CD4-positive, alpha-beta T cell treated with Interleukin-6 at 100 ng/mL for 8 hours (primary cell): ENCODE measurements around the gene SNAPC2.
"Not testable (repeated sequence)": the region's sequence is repeated elsewhere in the genome, so short reads cannot be mapped to it uniquely, and the experiment has no call there.

Experiments
- DNase-seq: peaks from one replicate; pipeline ENCODE4 v3.0.0-alpha.2; 2020; ENCODE audit warnings: mixed read lengths, low spot score

SNAPC2 gene

DNA sequence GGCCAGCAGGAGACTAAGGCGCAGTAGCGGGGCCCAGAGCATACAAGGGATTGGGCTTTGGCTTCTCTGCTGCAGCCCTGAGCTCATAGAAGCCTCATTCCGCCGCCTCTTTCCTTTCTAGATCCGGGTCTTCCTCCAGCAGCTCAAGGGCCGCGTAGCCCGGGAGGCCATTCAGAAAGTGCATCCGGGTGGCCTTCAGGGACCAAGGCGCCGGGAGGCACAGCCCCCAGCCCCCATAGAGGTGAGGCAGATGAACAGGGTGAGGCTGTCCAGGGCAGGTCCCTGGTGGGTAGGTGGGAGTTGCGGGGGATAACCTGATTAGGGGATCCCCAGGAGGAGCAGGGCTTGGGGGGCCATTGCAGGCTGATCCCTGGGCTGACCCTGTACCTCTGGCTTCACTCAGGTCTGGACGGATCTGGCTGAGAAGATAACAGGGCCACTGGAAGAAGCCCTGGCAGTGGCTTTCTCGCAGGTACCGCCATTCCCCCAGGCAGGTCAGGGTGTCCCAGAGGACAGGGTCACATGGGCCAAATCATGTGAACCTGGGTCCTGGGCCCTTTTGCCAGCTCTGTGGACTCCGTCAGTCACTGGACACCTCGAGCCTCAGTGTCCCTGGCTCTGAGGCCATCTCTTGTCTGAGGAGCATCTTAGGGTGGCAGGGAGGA is 1.3 kb downstream of the SNAPC2 start:
- no peak for DNase-seq

DNA sequence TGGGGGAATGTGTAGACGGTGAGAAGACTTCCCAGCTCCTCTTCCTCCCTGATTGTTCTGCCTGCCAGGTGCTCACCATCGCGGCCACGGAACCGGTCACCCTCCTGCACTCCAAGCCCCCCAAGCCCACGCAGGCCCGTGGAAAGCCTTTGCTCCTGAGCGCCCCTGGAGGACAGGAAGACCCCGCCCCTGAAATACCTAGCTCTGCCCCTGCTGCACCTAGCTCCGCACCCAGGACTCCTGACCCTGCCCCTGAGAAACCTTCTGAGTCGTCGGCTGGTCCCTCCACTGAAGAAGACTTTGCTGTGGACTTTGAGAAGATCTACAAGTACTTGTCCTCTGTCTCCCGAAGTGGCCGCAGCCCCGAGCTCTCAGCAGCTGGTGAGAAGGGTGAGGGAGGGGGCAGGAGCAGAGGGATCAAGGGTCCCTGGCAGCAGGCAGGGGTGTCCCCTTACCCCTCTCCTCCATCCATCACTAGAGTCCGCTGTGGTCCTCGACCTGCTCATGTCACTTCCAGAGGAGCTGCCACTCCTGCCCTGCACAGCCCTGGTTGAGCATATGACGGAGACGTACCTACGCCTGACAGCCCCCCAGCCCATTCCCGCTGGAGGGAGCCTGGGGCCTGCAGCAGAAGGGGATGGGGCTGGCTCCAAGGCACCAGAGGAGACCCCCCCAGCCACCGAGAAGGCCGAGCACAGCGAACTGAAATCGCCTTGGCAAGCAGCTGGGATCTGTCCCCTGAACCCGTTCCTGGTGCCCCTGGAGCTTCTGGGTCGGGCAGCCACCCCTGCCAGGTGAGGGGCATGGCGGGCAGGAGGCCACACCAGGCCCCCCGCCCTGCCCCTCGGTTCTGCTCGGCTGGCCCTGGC is 2.1 kb downstream of the SNAPC2 start:
- DNase-seq = no peak

DNA sequence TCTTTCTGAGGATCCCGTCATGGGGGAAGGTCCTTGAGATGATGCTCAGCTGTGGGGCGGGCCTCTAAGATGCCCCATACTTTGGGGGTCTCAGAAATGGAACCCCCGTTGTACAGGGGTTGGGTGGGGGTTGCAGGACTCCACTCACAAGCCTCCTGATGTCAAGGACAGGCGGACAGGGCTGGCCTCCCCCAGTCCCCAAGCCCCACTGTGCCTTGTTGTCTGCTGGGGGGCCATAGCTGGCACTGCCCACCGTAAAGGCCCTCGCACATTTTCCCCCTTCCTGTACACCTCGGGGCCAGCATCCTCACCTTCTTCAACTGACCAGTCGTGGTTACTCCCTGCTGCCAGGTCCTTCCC is 2.7 kb downstream of the SNAPC2 start:
- no peak for DNase-seq

DNA sequence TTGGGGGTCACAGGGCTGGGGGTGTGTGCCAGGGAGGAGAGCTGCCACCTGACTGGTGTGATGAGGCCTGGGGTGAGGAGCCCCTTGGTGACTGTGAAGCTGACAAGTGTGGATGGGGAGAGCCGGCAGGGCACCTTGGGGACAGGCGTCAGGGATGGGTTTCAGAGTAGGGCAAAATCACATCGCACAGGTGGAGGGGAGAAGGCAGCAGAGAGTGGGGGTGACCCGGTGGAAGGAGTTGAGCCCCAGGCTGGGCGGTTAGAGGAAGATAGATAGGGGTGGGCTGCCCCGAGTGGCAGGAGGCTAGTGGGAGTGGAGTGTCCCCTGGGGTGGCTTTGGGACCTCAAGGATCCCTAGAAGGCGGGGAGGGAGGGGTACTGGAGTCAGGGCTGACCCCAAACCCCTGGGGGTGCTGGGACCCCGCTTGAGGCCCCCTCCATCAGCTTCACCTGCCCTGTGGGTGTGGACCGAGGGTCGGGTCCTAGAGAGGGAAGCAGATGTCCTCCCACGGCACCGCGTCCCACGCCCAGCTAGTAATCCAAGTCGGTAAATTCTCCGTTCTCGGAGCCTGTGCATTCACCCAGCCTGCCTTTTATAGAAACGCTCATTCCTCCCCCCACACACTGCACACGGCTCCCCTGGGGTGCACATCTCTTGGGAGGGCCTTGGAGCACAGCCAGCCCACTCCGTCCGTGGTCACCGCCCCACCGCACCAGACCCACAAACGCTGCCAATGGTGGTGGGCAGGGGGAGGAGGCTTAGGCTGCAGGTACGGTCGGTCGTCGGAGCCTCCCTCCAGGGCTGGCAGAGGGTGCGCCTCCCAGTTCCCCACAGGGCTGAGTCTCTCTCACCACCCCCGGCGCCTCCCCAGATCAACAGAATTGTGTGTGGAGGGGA is 3.4 kb downstream of the SNAPC2 start:
- no peak for DNase-seq

DNA sequence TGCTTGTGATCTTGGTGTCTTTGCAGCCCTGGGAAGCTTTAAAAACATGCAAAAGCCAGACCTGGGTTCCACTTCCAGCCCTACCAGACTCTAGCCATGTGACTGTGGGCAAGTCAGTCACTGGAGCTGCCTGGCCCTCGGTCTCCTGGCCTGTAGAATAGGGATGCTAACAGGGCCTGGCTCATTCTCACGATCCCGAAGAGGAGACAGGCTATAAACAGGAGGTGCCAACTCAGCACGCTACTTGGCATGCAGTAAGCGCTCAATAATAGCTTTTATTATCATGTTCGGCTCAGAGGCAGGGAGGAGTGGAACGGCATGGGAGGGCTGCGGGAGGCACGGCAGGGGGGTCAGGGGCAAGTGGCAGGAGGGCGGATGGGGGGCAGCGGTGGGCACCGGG is 4.1 kb downstream of the SNAPC2 start:
- no peak for DNase-seq

DNA sequence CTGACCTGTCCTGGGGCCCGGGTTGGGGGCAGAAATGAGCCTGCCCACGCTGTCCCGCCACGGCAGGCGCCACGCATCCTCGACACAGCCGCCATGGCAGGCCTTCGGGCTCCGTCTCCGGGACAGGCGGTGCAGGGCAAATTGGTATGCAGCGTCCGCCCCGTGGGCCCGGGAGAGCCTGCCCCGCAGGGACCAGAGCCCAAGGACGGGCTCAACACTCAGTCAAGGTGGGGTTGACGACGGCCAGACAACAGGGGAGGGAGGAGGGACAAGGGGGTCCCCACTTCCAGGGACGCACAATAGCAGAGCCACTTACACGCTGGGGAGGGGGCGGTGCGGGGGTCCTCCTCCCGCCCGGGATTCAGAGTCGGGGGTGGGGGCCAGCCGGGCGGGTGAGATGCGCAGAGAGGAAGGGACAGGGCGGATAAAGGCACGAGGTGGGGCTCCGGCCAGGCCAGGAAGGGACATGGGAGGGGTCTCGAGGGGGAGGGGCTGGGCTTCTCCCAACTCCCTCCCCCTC is 4.6 kb downstream of the SNAPC2 start:
- no peak for DNase-seq

DNA sequence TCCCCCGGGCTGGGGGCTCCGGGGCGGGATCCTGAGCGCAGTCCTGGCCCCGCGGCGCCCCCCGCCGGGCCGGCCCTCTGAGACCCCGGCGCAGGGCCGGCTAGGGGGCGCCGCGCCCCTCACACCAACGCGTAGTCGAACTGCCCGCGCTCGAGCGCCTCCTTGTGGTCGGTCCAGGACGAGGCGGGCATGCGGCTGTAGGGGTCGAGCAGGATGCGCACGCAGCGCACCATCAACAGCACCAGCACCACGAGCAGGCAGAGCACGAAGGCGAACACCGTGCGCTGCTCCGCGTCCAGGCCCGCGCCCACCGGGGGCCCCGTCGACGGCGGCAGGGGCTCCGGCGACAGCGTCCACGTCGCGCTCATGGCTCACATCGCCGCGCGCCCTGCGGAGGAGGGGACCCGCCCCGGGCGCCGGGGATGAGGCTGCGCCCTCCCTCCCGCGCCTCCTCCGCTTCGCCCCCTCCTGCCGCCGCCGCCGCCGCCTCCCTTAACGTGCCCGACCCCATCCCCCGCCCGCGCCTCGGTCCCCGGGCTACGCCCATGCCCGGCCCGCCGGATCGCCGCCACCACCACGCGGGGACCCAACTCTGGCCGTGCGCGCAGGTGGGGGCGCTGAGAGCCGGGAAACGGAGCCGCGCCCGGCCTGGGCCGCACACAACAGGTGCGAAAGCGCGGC is 5.2 kb downstream of the SNAPC2 start:
- DNase-seq = peak; percentile 64

DNA sequence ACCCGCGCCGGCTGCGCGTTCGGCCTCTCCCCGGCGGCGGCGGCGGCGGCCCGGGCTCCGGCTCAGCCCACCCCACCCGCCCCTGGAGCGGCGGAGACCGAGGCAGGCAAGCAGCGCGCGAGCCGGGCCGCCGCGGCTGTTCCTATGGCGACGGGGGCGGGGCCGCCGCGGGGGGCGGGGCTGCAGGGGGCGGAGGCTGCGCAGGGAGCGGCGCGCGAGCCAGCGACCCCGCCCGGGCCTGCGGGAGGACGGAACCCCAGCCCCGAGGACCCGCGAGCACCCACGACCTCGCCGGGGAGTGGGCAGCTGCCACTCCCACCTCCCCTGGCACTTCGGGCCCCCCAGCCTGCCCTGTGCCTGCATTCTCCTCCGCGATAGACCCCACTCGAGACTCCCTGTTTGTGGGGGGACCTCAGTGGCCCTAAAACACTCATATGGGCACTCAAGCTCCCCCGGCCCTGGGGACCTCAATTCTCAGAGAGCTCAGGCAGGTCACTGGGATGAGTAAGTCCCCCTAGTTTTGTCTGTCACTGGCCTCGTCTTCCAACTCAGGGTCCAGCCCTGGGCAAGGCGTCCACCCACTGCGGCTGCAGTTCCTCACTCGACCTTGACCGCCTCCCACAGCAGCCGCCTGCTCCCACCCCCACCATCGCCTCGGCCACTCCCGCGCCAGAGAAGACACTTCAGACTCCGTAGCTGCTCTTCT is 6.0 kb downstream of the SNAPC2 start, which contains the start of gene CTXN1:
Gene CTXN1, minus strand, starts transcription at position 115 of the 706 bp plus-strand sequence. CDS start 597 bp downstream, outside the sequence.
- DNase-seq = peak; percentile 62

DNA sequence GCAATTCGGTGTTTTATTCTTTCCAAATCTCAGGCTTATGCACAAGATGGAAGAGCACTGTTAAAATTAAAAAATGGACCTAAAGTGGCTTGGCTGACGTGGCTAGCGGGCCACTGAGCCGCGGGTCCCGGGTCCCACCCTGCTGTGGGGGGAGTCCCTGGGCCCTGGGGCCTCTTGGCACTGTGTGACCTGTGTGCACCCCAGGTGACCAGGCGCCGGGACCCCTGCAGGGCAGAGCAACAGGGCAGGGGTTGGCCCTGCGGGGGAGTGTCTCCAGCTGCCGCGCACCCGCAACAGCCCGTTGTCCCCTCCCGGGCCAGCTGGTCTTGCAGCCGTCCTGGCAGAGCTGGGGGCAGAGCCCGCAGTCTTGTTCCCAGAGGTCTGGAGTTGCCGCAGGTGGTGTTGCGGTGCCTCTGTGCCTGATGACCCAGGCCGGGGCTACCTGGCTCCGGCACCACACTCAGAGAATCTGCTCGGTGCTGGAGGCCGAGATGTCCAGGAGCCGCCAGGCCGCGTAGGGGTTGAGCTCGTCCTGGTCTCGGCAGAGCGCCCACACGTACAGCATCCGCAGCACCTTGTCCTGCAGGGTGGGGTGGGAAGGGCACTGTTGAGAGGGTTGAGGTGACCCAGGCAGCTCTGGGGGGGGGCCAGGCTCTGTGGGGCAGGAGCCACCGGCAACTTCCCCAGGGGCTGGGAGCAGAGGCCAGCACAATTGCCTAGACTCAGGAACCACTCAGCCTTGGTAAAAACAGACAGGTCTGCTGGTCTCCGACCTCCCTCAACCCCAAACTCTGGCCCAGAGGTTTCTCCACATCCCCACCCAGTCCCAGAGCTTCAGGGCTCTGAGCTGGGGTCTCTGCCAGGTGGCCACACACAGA is 6.8 kb downstream of the SNAPC2 start:
- no peak for DNase-seq

DNA sequence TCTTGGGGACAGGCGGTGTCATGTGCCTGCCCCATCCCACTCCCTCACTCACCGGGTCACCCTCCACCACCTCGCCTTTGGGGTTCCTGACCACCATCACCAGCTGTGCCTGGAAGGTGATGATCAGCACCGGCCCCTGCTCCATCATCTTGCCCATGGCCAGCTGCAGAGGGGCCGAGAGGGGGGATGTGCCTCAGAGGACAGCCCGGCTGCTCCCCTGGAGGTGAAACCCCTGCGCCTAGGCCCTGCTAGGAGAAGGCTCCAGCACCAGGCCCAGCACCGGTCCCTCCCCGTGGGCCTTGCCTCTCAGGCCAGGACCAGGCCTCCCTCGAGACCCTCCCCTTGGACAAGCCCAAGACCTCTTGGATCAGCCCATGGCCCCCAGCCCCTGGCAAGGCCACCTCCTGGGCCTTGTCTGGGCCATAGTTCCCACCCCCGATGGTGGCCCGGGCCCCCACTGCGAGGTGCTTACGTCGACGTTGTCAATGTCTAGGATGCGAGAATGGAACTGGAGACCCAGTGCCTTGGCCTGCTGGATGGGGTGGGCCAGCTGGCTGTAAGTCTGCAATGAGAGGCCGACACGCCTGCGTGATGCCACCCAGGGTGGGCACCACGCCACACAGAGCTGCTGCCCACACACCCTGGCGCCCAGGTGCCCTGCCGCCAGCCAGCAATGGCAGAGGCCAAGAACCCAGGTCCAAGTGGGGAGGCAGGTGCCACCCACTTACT is 7.6 kb downstream of the SNAPC2 start:
- no peak for DNase-seq

DNA sequence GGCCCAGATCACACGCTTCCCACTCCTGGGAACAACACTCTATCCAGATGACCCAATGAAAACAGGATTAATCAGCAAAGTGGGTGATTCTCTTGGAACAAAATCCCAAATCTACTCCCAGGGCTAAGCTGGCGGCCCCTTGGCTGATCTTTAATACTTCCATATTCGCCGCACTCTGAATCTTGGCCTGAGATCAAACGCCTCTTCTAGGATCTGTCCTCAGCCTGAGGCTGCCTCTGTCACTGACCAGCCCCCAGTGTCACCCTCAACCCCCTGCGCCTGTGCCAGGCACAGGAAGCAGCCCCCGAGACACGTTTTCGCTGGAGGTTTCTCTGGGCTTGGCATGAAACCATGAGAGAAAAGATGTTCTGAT is 8.2 kb downstream of the SNAPC2 start:
- DNase-seq = no peak

DNA sequence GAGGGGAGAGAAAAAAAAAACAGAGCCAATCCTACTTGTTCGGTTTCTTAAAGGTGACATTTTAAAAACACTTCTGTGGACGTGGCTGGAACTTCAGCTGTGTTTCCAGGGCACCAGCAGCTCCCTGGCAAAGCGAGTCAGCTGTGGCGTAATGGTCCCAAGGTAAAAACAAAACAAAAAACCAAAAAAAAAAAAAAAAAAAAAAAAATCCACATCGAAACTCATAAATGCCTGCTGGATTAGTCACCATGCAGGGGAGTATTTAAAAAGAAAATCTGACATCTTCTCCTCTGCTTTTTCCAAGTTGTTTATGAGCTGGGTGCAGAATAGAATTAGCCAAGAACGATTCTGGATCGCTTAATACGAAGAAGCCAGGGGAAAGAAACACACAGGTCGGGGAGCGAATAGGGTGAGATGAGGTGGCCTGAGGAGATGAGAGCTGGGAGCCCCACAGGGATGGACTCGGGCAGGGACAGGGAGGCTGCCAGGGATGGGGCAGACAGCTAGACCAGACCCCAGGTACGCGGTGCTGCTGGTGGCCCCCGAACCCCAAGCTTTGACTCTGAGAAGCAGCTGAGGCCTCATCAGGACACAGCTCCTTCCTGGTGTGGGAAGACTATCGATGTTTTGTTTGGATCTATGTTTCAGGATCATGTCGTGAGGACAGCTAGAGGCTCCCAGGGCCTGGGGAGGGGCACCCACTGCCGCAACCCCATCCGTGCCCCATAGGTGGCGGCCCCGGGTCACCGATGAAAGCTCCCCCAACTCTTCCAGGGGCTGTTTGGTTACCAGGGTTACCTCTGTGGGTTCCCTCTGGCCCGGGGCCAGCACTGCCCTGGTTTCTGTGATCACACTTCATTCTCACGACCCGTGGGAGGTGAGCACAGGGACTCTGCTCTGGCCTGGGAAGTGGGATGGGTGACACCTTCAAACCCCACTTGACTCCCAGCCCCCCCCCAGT is 8.9 kb downstream of the SNAPC2 start:
- peak; percentile 47 for DNase-seq

DNA sequence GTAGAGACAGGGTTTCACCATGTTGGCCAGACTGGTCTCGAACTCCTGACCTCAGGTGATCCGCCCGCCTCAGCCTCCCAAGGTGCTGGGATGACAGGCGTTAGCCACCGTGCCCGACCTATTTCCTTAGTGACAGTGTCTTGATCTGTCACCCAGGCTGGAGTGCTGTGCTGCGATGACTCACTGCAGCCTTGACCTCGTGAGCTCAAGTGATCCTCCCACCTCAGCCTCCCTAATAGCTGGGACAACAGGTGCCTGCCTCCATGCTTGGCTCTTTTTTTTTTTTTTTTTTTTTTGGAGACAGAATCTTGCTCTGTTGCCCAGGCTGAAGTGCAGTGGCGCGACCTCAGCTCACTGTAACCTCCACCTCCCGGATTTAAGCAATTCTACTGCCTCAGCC is 9.9 kb downstream of the SNAPC2 start:
- not testable (repeated sequence) for DNase-seq

DNA sequence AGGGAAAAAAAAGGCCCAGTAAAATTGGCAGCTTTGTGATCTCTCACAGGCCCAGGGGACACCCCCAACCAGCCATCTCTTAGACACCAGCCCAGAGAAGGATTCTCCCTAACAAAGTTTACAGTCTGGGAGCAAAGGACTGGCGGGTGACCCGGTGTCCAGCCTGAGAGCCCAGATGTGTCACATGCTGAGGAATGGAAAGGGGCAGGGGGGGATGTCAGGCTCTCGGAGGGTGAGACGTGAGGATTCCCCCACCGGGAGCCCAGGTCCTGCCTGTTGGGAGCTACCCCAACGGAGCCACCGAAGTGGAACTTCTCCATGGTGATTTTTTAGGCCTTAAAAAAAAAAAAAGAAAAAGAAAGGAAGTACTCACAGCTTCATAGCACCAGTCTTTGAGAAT is 10.6 kb downstream of the SNAPC2 start:
- no peak for DNase-seq

DNA sequence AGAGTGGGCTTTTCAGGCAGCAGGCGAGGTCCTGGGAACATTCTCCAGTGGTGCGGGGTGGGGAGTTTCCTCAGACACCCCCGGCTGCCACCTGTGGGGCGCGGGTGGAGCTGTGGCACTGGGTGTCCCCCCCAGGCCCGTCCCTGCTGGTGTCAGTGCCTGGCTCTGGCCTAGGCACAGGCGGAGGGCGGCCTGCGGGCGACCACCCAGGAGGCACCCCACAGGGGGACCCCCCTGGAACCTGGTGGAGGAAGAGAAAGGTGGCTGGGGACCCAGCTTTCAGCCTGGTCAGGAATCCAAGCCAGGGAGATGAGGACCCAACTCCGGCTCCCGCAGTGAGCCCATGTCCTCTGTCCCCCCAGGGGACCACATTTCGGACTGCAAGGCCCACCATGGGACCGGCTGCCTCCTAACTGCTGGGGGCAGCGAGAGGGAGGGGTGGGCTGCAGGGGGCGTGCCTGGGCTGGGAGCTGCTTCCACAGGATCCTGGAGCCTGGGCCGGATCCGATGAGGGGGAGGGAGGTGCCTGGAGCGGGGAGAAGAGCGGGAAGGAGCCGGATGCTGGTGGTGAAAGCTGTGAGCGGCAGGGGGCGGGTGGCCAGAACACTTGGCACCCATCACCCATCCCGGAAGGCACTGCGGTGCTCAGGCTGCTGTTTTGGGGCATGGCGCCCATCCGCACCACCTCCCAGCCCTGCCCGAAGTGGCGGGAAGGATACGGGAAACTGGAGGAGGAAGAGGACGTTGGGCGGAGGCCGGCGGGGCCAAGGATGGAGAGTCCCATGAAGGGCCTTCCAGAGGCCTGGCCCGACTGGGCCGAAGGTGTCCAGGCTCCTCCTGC is 11.3 kb downstream of the SNAPC2 start:
- DNase-seq = no peak

DNA sequence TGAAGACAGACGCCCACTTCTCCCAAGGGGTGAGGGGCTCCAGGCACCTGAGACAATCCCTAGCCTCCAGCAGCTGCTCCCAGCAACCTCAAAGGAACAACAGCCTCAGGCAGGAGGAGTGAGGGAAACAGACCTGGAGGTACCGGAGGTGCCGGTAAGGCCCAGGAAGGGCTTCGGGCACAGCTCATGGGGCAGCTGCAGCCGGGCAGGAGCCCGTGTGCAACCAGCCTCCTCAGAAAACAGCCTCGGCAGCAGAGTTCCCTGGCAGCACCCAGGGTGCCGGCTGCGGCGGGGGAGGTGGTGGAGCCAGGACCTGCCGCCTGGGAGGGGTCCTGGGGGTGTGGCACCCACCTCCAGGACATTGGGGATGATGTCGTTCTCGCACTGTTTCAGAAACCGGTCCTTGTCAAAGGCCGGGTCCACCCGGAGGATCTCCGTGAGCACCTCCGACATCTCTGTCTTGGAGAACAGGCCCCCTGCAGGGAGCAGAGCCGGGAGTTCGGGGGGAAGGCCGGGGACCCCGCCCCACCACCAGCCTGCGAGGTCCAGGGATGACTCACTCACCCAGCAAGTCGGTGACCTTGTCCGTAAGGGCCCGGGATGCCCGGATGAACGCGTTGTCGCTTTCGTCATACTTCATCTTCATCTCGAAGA is 12.3 kb downstream of the SNAPC2 start:
- no peak for DNase-seq

DNA sequence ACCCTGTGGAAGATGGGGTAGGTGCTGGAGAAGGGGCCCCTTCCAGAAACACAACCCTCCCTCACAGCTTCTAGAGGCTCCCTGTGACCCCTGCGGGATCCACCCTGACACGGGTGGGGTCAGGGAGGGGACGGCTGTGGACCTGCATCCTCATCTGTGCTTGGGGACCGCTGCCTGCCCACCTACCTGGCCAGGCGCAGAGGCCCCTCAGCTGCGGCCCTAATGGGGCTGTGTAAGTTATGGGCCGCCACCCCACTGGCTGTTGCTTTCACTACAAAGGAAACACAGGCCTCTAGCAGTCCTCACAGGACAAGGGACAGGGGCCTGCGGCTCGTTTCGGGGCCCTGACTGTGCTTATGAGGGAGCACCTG is 12.8 kb downstream of the SNAPC2 start:
- no peak for DNase-seq
